ENCODE measurements around the gene GALNT4.

Gene GALNT4

GRCh38 chr12:89528434-89528833 lies 3.8 kb upstream of the GALNT4 start:
- no peak for DNase-seq

DNA sequence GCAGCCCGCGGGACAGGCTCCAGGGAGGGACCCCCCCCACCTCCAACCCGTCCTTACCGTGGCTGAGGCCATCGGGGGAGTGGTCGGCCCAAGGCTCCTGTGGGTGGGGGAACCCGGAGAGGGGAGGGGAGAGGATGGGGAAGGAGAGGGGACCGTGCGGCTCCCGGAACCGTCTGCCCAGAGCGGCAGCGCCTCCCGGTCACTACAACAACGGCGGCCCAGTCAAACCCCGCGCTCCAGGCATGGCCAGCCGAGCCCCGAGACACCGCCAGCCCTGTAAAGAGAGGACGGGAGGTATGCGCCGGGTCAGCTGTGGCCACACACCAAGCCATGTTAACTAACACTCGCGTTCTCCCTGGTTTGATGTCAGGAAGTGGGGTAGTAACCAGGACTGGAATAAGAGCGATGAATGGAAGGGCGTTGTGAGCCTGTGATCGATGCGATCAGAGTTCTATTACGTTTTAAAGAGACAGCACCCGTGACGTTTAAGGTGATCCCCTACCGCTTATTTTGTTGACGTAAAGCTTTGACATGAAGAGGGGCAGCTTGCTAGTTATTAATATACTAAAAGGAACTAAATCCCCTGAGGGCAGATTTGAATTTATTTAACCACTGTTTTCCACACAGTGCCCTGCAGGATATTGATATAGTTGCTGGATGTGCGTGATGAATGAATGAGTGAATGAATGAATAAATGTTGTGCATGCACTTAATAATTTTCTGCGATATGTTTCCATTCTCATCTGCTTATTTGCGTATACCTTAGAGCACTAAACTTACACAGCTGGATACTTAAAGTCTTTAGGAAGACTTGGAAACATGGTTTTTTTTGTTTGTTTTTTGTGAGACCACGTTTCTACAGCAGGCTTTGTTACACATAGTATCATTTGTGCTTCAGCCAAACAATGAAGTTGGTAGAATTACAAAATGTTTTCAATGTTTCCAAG lies 1.5 kb upstream of the GALNT4 start, which contains the start of gene POC1B:
POC1B (minus strand) TSS at position 224 of the 947 bp plus-strand sequence; CDS start at position 72, 152 bp downstream.
- DNase-seq: peak; percentile 41

DNA sequence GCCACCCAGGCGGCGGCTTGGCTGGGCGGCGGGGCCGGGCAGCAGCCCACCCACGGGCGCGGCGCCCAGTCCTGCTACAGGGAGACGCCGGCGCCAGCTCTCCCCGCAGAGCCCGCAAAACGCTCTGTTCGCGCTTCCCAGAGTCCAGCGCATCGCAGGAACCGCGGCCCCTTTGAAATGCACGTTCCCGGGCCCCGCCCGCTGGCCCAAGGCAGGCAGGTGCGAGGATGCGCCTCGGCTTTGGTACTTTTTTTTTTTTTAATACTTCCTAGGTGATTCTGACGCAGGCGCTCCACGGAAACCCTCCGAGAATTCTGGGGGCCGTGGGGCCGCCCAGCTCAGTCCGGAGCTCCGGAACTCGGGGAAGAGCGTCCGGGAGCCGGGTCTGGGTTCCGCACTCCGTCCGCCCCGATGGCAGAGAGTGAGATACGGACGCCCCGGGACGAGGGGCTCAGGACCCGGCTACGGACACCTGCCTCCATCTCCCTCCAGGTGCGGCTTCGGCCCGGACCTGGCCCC lies 768 bp upstream of the GALNT4 start:
- DNase-seq: peak; percentile 28

- no peak for DNase-seq
These were observed 604 bp downstream of the GALNT4 start for GRCh38 chr12:89523843-89524540.

DNA sequence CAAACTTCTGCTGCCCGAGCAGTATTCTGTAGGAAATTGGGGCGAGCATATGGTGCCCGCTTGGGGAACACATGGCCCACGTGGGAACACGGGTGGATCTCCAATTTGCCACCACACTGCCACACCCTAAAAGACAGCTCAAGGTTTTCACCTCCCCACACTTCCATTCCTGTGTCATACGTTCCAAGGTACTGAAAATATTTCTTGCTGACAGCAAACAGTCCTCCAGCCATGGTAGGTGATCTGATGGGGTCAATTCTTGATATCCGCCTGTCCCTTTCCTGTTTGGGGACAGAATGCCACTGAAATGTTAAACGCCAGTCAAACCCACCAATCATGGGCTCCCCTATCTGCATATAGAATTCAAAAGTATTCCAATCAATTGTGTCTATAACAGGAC lies 1.2 kb downstream of the GALNT4 start:
- DNase-seq: no peak

- no peak for DNase-seq
These were observed 3.0 kb downstream of the GALNT4 start for GRCh38 chr12:89521364-89522223.

DNA sequence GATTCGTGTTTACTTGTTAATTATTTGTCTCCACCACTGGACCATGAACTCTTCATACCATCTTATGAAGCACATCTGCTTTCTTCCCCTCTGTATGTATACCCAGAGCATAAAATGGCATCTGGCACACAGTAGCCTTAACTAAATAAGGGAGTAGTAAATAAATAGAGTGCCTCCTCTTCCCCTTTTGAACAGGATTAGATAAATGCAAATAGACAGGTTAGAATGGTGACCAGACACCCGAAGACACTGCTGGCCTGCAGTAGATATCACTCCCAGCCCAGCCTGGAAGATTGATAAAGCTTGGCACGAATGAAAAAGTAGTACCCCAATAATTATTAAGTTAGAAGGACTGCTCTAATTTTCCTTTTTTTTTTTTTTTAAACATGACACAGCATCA lies 6.9 kb downstream of the GALNT4 start:
- no peak for DNase-seq

DNA sequence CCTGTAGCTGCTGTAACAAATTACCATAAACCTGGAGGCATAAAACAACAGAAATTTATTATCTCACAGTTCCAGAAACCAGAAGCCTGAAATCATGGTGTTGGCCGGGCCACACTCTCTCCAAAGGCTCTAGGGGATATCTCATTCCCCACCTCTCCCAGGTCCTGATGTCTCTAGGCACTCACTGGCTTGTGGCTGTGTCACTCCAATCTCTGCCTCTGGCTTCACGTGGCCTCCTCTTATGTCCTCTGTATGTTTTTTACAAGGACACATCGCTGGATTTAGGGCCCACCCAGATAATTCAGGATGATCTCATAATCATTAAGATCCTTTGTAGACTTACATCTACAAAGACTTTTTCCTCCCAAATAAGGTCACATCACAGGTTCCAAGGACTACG lies 8.0 kb downstream of the GALNT4 start:
- no peak for DNase-seq

- DNase-seq: no peak
These were observed 9.8 kb downstream of the GALNT4 start for GRCh38 chr12:89514751-89515150.

DNA sequence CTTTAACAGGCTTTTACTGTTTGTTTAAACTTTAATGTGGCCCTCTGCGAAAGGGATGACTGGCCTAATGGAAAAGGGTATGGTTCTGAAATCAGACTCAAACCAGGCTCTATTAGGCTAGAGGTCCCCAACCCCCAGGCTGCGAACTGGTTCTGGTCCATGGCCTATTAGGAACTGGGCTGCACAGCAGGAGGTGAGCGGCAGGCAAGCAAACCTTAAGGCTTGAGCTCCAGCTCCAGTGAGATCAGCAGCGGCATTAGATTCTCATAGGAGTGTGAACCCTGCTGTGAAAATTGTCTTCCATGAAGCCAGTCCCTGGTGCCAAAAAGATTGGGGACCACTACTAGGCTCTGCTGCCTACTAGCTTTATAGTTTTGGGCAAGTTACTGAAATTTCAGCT lies 11.1 kb downstream of the GALNT4 start:
- DNase-seq: no peak

DNA sequence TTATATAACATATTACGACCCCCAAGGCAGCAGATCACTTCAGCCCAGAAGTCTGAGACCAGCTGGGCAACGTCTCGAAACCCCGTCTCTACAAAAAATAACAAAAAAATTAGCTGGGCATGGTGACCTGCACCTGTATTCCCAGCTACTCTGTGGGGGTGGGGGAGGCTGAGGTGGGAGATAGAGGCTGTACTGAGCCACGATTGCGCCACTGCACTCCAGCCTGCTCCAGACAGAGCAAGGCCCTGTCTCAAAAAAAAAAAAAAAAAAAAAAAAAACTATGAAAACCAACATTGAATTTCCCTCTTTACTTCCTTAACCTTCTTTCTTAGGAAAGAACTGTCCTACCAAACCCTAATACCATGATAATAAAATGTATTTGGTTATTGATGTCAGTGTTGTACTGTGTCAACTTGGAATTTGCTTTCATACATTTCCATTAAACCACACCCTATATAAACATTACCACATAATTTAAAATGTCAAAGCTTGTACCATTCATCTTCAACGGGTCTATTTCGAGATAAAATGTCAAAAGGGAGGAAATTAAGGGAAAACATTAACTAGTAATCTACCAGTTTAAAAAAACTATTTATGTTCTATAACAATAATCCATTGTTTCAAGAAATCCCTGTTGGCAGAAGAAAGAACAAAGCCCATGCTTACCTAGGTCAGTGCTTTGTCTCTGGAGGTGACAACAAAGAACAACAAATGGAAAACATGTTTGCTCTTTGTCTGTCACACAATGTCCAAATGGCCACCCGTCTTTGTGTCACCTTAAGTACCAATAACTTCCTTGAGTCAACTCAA lies 17.4 kb downstream of the GALNT4 start:
- DNase-seq: no peak

DNA sequence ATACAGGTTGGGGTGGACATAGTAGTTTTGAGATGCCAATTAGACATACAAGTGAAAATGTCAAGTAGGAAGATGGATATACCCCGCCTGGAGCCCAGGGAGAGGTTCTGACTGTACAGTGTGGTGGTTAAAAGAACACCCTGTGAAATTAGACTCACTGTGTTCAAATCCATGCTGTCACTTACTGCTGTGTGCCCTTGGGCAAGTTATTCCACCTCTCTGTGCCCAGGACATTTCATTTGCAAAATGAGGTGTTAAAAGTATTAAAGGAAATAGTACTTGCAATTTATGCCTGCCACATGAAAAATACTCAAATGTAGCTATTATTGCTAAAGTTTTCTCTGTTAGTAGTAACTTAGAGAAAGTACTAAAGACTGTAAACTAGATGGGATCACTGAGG lies 18.5 kb downstream of the GALNT4 start:
- DNase-seq: no peak

DNA sequence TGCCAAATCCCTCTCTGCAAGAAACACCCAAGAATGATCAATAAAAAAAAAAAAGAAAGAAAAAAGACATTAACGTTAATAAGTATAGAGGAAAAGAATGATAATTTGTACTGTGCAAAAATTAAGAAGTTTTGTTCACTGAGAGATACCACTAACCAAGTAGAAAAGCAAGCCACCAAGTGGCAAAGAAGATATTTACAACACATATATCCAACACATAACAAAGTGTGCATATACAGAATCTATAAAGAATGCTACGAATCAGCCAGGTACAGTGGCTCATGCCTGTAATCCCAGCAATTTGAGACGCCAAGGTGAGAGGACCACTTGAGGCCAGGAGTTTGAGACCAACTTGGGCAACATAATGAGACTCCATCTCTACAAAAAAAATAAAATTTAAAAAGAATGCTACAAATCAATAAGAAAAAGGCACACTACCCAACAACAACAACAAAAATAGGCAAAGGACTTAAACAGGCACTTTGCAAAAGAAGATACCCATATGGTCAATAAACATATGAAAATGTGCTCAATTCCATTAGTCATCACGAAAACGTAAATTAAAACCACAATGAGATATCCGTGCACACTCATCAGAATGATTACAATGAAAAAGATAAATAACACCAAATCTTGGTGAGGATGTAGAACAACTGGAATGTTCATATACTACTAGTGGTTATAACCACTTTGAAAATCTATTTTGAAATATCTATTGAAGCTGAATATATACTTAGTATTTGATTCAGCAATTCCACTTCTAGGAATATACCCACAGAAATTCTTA lies 19.8 kb downstream of the GALNT4 start:
- DNase-seq: no peak

DNA sequence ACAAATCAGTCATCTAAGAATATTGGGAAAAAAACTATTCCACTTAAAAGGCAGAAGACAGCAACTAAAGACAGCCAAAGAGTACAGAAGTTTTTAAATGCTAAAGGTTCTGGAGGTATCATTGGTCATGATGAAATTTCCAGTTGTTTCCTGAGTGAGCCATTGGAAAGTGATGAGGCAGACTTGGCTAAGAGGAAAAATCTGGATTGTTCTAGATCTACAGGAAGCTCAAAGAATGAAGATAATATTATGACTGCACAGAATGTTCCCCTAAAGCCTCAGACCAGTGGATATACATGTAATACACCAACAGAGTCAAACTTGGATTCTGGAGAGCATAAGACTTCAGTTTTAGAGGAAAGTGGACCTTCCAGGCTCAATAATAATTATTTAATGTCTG lies 22.8 kb downstream of the GALNT4 start:
- DNase-seq: no peak

DNA sequence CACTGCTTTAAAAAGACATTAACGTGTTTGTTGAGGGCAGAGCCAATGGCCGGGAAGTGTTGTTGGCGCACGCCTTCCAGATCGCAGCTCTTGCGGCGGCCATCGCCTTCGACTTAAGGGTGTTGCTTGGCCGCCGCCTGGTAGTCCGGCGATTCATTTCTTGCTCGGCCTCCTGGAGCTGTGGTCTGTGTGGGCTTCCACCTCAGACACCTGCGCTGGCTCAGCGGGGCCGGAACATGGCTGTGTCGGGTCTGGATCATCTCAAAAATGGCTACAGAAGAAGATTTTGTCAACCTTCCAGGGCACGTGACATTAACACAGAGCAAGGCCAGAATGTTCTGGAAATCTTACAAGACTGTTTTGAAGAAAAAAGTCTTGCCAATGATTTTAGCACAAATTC lies 24.7 kb downstream of the GALNT4 start:
- DNase-seq: no peak

- DNase-seq: no peak
These were observed 27.1 kb downstream of the GALNT4 start for GRCh38 chr12:89497467-89497866.

GRCh38 chr12:89497005-89497404 lies 27.6 kb downstream of the GALNT4 start:
- no peak for DNase-seq

DNA sequence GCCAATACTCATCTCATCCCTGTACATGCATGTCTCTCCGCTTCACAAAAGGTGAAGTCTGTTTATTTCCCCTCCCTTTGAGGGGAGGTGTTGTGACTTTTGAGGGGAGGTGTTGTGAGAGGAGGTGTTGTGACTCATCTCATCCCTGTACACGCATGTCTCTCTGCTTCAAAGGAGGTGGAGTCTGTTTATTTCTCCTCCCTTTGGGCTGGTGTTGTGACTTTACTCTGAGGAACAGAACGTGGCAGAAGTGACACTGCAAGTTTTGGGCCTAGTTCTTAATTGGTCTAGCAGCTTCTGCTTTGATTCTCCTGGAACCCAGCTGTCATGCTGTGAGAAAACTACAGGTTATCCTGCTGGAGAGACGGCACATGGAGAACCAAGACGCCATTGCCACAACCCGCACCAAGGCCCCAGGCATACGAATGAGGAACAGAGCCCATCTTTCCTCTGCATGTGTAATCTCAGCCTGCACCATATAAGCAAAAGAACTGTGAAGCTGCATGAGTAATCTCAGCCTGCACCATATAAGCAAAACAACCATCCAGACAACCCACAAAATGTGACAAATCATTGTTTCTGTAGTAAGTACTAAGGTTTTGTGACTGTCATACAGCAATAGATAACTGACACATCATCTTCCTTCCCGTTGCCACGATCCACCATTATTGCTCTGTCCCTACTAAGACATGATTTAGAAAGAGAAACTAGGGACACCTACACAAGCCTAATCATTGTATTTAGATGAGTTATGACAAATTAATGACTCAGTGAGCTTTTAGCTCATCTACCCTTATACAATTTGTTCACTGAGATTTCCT lies 30.0 kb downstream of the GALNT4 start:
- DNase-seq: no peak

GRCh38 chr12:89493670-89494302 lies 30.8 kb downstream of the GALNT4 start:
- DNase-seq: no peak

DNA sequence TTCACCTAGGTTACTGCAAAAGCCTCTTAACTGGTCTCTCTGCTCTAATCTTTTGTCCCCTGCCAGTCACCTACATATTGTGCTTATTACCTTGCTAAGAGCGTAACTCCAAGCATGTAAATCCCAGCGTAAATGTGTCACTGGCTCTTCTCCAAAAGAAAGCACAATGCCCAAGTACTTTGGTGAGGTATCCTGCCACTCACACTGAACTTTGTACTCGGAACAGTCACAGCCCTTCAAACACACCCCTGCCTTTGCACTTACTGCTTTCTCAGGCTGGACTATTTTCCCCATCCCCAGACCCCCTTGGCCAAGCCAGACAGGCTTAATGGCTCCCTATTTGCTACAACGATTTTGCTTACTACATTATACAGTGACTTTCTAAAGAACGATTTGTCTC lies 31.7 kb downstream of the GALNT4 start:
- DNase-seq: no peak
